ENCODE measurements around the gene NHEJ1. TPM values are rescaled to one million over a fixed set of nuclear protein-coding genes. Genes with fewer than 3 reads are reported as not detected.

NHEJ1 gene
- total and polyA plus RNA-seq, 2 of the 13 experiments (the other 11 are each of a cell fraction or from before 2014, with no cell fraction given), result 30.0 to 30.7 TPM

GRCh38 chr2:219058541-219059374, 101.9 kb downstream of the NHEJ1 start (continued):
- peak; percentile 66; the same call in 1 of the 2 replicates for TF ChIP-seq MAZ (IDR thresholded peaks at IDR 0.05; ENCODE audit: borderline replicate concordance, low read depth, low read length)
- peak; percentile 50 for TF ChIP-seq MAZ (CRISPR knock-in tag; IDR thresholded peaks at IDR 0.05; ENCODE audit: low read depth)
- peak; percentile 24; the same call in 1 of the 2 replicates for TF ChIP-seq ZNF543 (CRISPR knock-in tag; IDR thresholded peaks at IDR 0.05)
- TF ChIP-seq KMT2A (CRISPR knock-in tag; IDR thresholded peaks at IDR 0.05), result peak; percentile 82

DNA sequence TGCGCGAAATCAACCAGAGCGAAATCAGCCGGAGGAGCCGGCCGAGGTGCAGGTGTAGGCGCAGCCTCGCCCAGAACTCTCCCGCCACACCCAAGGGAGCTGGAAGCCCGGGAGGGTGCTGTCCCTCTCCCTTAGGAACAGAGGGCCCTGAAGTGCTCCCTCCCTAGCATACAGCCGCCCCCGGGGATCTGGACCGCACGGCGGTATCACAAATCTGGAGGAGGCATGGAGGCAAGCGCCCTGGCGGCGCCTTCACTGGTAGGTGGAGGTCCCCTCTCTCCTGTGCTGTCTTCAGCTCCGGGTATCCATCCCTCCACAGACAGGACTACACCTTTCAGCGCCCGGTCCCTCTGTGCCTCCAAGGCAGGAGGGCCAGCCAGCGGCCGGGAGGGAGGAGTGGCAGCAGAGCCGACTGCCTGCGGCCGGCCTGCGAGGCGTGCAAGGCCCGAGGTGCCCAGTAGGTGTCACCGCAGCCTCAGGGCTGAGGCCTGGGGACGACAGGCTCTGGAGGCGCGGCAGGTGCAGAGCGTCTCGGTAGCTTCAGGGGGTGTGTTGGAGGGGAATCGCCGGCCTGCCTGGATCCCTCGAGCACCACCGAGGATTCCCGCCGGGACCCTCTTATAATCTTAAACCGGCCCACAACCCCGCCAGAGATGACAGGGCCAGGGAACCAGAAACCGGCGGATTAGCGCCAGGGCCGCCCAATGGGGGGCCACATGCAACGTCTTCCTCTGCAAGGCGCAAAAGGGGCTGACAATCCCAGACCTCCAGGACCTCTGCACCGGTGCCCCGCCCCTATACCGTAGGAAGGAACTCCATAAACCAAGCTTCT, 102.7 kb downstream of the NHEJ1 start:
- CTCF ChIA-PET (ENCODE audit: low intra/inter-chr PET ratio, low total read pairs), result interaction anchor here (0.6 to 4.3 kb wide), 10 partner anchors 15 to 241 kb away, joined by 3 to 82 read pairs (median 6); partner anchors contain the start of gene NHEJ1
- Histone ChIP-seq H3K9me3 (ENCODE audit: low read length) (no peaks in the 10 kb centered on the region), H3K79me2 (ENCODE audit: insufficient read depth, low read length) (no peaks in the 10 kb centered on the region), H3K27ac (ENCODE audit: extremely low read length, insufficient read depth, low read length) (no peak overlapping the region), H3K9ac (ENCODE audit: insufficient read depth, low read depth, low read length) (no peak overlapping the region), H2AFZ (ENCODE audit: low read length) (no peak overlapping the region), H3K4me1 (ENCODE audit: insufficient read depth, low read length) (peaks cover 23% of the 10 kb centered on the region), H4K20me1 (ENCODE audit: insufficient read depth, low read length) (peaks cover 10% of the 10 kb centered on the region; the same call in 1 of the 2 replicates), H3K27me3 (ENCODE audit: control insufficient read depth in 1 of 2, insufficient read depth in 2 of 2, low read length in 2 of 2) (peaks cover 14 to 41% of the 10 kb centered on the region in 2 experiments; a peak in 4 of 5 replicates), H3K36me3 (replicated peaks in 1 of 2; ENCODE audit: control insufficient read depth in 1 of 2, insufficient read depth in 2 of 2, low read length in 2 of 2) (no peaks in the 10 kb centered on the region), H3K4me2 (ENCODE audit: low read depth, low read length) (peak overlapping the region; percentile 93), H3K4me3 (replicated peaks in 1 of 3; ENCODE audit: insufficient read depth in 1 of 3, low read depth in 2 of 3, low read length in 3 of 3) (peak overlapping the region; percentile 29 to 70 (median 50); a peak in 4 of 6 replicates)
- 39% methylated on average over 32 of the region's 52 CpGs for WGBS (ENCODE audit: low lambda C conversion rate)
- ATAC-seq, result peak; percentile 78
- intact Hi-C loops (cut with micrococcal nuclease; ENCODE audit: unreplicated experiment), result loop anchor here (1.0 to 5.0 kb wide), 5 partner anchors 13 to 239 kb away; no protein-coding TSS in a partner anchor
- peak; percentile 62 for FAIRE-seq
- in situ Hi-C loops (cut with HindIII; ENCODE audit: extremely low pct_ligation_motif_present, low pct_unique_long_range_greater_than_20kb), result loop anchor here (5.0 kb wide), 2 partner anchors 59 to 99 kb away; no protein-coding TSS in a partner anchor
- no TSS peak for BruUV-seq (replicated peaks)
- DNase-seq (ENCODE audit: low spot score), result peak; percentile 62
- POLR2A ChIA-PET, result interaction anchor here (0.9 to 4.5 kb wide), 11 partner anchors 13 to 237 kb away, joined by 3 to 38 read pairs (median 5); partner anchors contain the start of genes ABCB6, CDK5R2 and ZFAND2B
- TF ChIP-seq ZNF484 (CRISPR knock-in tag; IDR thresholded peaks at IDR 0.05; ENCODE audit: borderline replicate concordance, low read depth) (no peak), KLF11 (CRISPR knock-in tag; IDR thresholded peaks at IDR 0.05) (no peak), TOE1 (CRISPR knock-in tag; IDR thresholded peaks at IDR 0.05) (no peak), ZBTB42 (CRISPR knock-in tag; IDR thresholded peaks at IDR 0.05) (no peak; the same call in 1 of the 2 replicates), KDM1A (CRISPR knock-in tag; IDR thresholded peaks at IDR 0.05) (0 out of 2 replicates have a peak, but pooled peaks have one; percentile 25), SMAD9 (CRISPR knock-in tag; IDR thresholded peaks at IDR 0.05) (no peak), ZNF17 (CRISPR knock-in tag; IDR thresholded peaks at IDR 0.05) (no peak), ADNP (CRISPR knock-in tag; IDR thresholded peaks at IDR 0.05) (no peak), ARHGAP35 (CRISPR knock-in tag; IDR thresholded peaks at IDR 0.05; ENCODE audit: borderline replicate concordance) (peak; percentile 68; the same call in 1 of the 2 replicates), CENPT (CRISPR knock-in tag; IDR thresholded peaks at IDR 0.05; ENCODE audit: low read depth) (no peak)
- TF ChIP-seq, protein P1, sequence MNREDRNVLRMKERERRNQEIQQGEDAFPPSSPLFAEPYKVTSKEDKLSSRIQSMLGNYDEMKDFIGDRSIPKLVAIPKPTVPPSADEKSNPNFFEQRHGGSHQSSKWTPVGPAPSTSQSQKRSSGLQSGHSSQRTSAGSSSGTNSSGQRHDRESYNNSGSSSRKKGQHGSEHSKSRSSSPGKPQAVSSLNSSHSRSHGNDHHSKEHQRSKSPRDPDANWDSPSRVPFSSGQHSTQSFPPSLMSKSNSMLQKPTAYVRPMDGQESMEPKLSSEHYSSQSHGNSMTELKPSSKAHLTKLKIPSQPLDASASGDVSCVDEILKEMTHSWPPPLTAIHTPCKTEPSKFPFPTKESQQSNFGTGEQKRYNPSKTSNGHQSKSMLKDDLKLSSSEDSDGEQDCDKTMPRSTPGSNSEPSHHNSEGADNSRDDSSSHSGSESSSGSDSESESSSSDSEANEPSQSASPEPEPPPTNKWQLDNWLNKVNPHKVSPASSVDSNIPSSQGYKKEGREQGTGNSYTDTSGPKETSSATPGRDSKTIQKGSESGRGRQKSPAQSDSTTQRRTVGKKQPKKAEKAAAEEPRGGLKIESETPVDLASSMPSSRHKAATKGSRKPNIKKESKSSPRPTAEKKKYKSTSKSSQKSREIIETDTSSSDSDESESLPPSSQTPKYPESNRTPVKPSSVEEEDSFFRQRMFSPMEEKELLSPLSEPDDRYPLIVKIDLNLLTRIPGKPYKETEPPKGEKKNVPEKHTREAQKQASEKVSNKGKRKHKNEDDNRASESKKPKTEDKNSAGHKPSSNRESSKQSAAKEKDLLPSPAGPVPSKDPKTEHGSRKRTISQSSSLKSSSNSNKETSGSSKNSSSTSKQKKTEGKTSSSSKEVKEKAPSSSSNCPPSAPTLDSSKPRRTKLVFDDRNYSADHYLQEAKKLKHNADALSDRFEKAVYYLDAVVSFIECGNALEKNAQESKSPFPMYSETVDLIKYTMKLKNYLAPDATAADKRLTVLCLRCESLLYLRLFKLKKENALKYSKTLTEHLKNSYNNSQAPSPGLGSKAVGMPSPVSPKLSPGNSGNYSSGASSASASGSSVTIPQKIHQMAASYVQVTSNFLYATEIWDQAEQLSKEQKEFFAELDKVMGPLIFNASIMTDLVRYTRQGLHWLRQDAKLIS (CRISPR knock-in tag; IDR thresholded peaks at IDR 0.05), result no peak

Data from HepG2 (cell line).